NCI-H748 (cell line): ENCODE data around the gene KIF26B.

Experiments
- DNase-seq: peaks from one replicate; lab custom pipeline; 2025; ENCODE audit not compliant: unreplicated experiment; lab: John Stamatoyannopoulos, UW

KIF26B gene

DNA sequence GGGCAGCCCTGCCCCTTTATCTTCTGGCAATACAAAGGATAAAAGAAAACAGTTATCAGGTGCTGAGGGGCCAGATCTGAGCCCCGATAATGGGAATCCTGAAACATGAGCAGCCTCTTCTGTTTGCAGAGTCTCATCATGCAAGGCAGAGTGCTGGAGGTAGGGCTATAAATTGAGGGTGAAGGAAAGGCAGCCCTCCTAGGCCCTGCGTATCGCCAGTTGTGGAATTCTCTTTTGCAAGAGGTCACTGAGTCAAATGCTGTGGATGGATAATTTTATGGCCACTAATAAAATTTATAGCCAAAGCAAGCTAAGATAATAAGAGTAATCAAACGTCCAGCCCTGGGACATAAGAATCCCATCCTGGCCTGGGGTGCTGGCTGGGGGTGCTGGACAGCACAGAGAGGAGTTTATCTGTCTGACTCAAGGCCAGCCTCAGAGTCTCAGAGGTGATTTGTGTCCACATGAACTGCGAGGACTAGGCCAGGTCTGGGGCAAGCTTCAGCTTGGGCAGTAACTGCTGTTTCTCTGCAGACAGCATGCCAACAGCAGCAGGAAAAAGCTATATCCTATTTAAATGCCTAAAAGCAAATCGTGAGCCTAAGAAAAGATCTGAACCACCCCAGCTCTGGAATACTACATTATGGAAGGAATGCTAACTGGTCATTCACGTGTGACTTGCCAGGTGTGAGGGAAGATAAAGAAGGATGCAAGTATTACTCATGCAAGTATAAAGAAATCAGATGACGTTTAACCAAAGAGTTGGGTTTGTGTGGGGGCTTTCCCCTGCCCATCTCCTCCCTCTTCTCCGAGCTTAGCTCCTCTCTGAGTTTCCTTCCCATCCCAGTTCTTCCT, 254.8 kb downstream of the KIF26B start:
- no peak for DNase-seq

DNA sequence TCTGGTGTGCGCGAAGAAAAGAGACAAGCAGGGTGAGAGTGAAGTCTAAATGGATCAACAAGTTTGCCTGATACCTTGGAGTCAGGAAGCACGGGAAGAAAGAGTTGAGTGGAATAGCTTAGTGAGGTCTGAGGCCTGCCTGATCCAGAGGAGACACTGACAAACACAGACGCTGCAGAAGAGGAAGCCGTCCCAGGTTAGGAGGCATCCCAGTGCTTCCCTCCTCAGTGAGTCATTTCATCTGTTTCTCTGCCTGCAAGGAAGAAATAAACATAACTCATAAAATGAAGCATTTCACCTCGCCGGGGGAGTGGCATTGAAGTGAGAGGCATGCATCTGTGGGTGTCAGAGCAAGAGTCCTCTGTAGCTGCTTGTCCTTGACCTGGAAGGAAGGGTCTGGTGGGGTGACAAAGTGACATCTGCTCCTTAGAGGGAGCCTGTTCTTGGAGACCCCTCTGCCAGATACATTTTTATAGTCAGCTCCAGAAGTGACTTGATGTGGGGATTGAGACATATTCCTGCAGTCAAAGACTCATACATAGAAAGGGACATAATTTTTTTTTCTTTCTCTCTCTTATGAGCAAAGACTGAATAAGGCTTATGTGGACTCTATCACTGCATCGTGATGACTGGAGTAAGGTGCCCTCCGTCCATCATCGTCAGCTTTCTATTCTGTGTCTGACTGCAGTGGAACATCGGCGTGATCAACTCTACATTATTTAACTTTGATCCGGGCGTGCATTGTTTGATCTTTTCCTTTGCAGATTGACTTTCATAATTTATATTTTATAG, 256.7 kb downstream of the KIF26B start:
- no peak for DNase-seq

DNA sequence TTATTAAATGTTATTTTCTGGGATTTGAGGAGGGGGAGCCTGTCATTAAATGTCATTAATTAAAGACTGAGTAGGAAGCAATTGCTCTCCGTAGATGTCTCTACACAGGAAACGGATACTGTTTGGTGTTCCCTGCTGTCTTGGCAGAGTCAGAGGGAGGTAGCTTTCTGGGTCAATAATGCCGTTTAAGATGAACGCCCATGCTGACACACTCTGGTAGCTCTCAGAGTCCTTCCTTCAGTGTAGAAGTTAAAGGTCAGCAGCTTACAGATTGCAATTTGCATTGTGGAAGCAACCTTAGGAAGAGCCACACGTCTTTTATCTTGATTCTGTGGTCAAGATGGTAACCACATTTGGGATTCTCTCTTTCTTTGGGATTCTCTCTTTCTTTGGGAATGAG, 257.5 kb downstream of the KIF26B start:
- no peak for DNase-seq

GRCh38 chr1:245416781-245417180, 262.0 kb downstream of the KIF26B start:
- DNase-seq: no peak

- no peak for DNase-seq
Observed at GRCh38 chr1:245418077-245418476, 263.3 kb downstream of the KIF26B start.

GRCh38 chr1:245419461-245419978, 264.7 kb downstream of the KIF26B start:
- DNase-seq: no peak

- no peak for DNase-seq
Observed at GRCh38 chr1:245419989-245420388, 265.2 kb downstream of the KIF26B start.

GRCh38 chr1:245420926-245421325, 266.1 kb downstream of the KIF26B start:
- no peak for DNase-seq

- no peak for DNase-seq
Observed at GRCh38 chr1:245428681-245429080, 273.9 kb downstream of the KIF26B start.

DNA sequence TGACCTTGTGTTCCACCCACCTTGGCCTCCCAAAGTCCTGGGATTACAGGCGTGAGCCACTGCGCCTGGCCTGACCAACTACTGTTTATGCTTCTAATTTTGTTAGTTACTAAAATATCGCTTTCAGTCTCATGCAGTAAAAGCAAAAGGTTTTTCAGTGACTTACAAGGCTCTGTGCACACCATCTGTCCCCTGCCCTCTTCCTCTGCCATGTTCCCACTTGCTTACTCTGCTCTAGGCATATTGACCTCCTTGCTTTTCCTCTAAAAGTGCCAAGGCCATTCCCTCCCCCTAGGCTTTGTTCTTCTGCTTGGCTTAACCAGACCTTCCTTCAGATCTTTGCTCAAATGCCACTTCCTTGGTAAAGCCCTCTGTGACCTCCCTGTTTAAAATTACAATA, 276.9 kb downstream of the KIF26B start:
- DNase-seq: no peak

DNA sequence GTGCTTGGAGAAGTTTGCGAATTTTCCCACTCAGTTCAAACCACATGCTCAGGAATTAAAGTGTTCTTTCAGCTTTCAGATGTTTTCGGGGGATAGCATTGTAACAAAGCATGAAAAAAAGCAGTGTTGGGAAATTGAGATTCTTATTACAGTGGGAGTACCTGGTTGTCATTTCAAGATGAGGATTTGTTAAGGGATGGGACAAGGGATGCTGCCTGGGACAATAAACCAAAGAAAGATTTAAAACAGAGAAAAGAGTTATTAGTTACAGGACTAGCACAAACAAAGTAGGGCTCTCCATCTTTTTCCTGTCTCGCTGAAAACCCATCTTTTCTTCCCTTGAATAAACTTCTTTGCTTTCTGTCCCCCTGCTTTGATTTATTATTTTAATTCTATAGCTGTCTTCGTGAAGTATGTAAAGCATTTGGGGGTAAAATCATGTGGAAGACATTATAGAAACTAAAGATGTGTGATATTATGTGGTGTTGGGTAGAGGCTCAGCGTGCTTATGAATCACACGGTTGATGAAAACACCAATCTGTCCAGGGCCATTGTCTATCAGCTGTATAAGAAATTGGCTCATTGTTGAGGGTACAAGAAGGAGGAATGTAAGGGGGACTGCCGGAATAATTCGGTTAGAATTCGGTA, 277.6 kb downstream of the KIF26B start:
- no peak for DNase-seq

- no peak for DNase-seq
Observed at GRCh38 chr1:245433561-245433960, 278.8 kb downstream of the KIF26B start.

- DNase-seq: no peak
Observed at GRCh38 chr1:245434280-245434679, 279.5 kb downstream of the KIF26B start.

DNA sequence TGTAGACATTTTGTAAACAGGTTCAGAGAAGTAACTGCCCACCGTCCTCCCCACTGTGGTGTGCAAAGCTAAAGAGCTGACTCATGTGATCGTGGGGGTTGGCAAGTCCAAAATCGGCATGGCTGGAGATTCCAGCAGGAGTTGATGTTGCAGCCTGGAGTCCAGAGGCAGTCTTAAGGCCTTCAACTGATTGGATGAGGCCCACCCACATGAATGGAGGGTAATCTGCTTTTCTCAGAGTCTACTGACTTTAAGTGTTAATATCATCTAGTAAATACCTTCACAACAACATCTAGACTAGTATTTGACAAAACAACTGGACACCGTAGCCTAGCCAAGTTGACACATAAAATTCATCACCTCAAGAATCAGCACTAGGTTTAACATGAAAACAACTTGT, 281.6 kb downstream of the KIF26B start:
- no peak for DNase-seq

DNA sequence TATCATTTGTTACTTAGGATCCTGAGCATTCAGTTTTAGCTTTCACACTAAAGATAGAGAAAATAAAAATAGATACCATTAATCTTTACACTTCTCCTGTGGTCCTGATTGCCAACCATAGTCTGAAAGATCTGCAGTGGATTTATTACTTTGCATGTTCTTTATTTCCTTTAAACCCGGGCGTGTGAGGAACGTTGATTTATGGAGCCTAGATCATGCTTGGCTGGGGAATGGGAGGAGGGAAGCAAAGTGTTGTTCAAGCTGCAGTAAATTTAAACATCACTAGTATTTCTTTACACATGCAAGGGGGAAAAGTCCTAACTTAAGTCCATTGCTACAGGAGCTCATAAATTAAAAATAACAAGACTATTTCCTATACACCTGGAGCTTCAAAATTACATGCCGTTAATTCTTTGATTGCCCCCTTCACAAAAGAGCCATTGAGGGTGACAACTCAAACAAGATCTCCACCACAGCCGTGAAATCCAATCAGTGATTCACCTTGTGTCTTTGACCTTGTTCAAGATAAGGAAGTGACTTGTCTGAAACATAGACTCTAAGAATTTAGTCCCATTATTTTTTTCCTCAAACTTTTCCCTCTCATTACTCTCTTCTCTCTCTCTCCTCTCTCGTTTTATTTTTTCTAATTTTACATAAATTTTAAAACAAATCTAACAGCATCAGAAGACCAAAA, 282.7 kb downstream of the KIF26B start:
- no peak for DNase-seq

DNA sequence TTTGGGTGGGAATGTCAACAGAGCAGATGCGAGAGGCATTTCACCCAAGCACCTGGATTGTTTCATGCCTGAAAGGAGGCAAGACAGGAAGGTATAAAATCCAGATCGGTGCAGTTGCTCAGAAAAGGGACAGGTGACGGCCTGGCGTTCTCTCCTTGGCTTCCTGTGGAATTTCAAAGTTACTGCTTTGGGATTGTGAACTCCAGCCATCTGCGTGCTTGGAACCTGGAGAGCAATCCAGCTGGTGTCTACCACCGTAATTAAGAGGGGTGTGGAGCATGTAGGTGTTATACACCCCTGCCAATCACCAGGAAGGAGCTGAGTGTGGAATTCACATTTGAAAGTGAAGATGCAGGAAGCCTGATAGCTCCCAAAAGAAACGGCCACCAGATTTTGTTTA, 286.1 kb downstream of the KIF26B start:
- no peak for DNase-seq

- no peak for DNase-seq
Observed at GRCh38 chr1:245441689-245442088, 286.9 kb downstream of the KIF26B start.

DNA sequence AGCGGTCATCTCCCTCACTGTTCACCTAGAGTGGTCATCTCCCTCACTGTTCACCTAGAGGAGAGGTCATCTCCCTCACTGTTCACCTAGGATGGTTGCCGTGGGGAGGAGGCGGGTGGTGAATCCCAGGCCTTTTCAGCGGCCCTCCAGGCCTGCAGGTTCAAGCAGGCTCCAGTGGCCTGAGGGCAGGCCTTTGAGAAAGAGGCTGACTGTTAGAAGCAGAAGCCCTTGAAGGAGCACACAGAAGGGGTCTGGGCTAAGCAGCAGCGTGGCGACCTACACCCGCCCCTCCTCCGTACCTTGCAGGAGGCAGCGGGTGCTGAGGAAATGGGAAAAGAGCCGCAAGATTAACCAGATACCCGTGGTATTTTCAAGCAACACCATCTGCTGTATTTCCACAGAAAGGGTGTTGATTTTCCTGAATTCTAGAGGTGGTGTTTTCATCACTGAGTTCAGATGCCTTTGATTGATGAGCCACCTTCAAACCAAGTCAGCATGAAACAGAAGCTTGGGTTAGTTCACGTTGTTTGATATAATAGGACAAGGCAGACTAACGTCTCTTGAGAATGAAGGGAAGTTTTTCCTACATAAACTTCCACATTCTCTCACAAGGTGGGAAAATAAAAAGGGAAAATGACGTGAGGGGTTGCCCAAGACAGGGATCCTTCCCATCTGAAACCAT, 289.5 kb downstream of the KIF26B start:
- DNase-seq: no peak

DNA sequence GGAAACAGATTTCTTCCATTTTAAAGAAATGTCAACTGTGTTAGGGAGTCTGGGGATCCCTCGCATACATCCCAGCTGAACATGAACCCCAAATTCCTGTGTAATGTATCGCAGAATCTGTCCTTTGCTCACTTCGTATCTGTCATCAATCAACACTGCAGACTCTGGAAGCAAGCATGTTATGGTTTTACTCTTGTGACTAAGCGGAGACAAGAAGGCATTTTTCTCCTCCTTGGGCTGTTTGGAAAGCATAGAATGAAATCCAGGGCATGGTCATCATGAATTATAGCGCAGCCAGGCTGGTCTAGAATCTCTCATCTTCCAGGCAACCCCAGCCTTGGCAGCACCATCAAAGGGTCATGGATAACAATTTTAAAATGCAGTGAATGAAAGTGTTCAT, 290.2 kb downstream of the KIF26B start:
- no peak for DNase-seq

GRCh38 chr1:245448531-245448930, 293.7 kb downstream of the KIF26B start:
- no peak for DNase-seq
